PC-9 (cell line): ENCODE measurements around the gene TAPBP. TPM values are rescaled to one million over a fixed set of nuclear protein-coding genes. Genes with fewer than 3 reads are reported as not detected.
A peak's percentile ranks its signal among the peaks of the same experiment; 100 is the strongest.

Experiments
- BruUV-seq: library from RNA; stranded (reverse); fragments of 400-500 nt; replicated peaks from 2 replicates; lab custom pipeline; 2021; lab: Mats Ljungman, UMichigan
- CTCF ChIA-PET: fragments of 300-600 bp; sonication (Branson Sonifier 250); formaldehyde crosslinking; loops from one replicate; lab custom pipeline; 2022; ENCODE audit warnings: antibody characterized with exemption; lab: Charles Lee
- POLR2A ChIA-PET: fragments of 300-600 bp; sonication (Branson Sonifier 250); formaldehyde crosslinking; loops from one replicate; lab custom pipeline; 2022; ENCODE audit warnings: antibody characterized with exemption; ENCODE audit not compliant: unreplicated experiment; lab: Charles Lee
- DNase-seq, 2 experiments: peaks; one replicate each; pipeline versions ENCODE4 v3.0.0 to v3.0.0-alpha.2; 2015 to 2022; ENCODE audit warnings: mixed read lengths in 1 of 2
- H2AFZ ChIP-seq: fragments of 200-600 bp; sonication (generic); 2 replicates; pipeline ENCODE4 v1.8.1; 2017; ENCODE audit warnings: antibody characterized with exemption
- H3F3A ChIP-seq: fragments of 200-600 bp; sonication (generic); 2 replicates; pipeline ENCODE4 v1.8.1; 2017; ENCODE audit warnings: antibody characterized with exemption, mild to moderate bottlenecking, low read depth; ENCODE audit not compliant: insufficient read depth
- H3K27ac ChIP-seq: fragments of 200-600 bp; sonication (generic); 2 replicates; pipeline ENCODE4 v1.6.1; 2016; ENCODE audit warnings: mixed run types
- H3K27me3 ChIP-seq: fragments of 200-600 bp; sonication (generic); 2 replicates; pipeline ENCODE4 v1.6.1; 2016; ENCODE audit warnings: low read depth, mixed run types; ENCODE audit not compliant: insufficient read depth
- H3K36me3 ChIP-seq: fragments of 200-600 bp; sonication (generic); 2 replicates; pipeline ENCODE4 v1.6.1; 2016; ENCODE audit warnings: low read depth, mixed run types
- H3K4me1 ChIP-seq: fragments of 200-600 bp; sonication (generic); replicated peaks from 2 replicates; pipeline ENCODE4 v1.6.1; 2016; ENCODE audit warnings: mixed run types; ENCODE audit not compliant: insufficient read depth
- H3K4me2 ChIP-seq: fragments of 200-600 bp; sonication (generic); 2 replicates; pipeline ENCODE4 v1.6.1; 2017; ENCODE audit warnings: mixed run types
- H3K4me3 ChIP-seq: fragments of 200-600 bp; sonication (generic); 2 replicates; pipeline ENCODE4 v1.6.1; 2016; ENCODE audit warnings: mixed run types
- H3K79me2 ChIP-seq: fragments of 200-600 bp; sonication (generic); 2 replicates; pipeline ENCODE4 v1.6.1; 2017; ENCODE audit warnings: low read depth, mixed run types
- H3K9me2 ChIP-seq: fragments of 200-600 bp; sonication (generic); 2 replicates; pipeline ENCODE4 v1.8.1; 2017; ENCODE audit warnings: mild to moderate bottlenecking; ENCODE audit not compliant: insufficient read depth
- H3K9me3 ChIP-seq: fragments of 200-600 bp; sonication (generic); 2 replicates; pipeline ENCODE4 v1.8.1; 2016; ENCODE audit warnings: low read depth; ENCODE audit not compliant: insufficient read depth
- H4K20me1 ChIP-seq: fragments of 200-600 bp; sonication (generic); 2 replicates; pipeline ENCODE4 v1.8.1; 2017; ENCODE audit not compliant: insufficient read depth
- CTCF ChIP-seq: fragments of 200-600 bp; sonication (generic); conservative IDR thresholded peaks from 2 replicates; pipeline ENCODE4 v1.6.1; 2017; ENCODE audit warnings: mixed run types, antibody characterized with exemption, mild to moderate bottlenecking, moderate library complexity
- EZH2 ChIP-seq: fragments of 200-600 bp; sonication (generic); IDR thresholded peaks from 2 replicates; pipeline ENCODE4 v1.8.0; 2017; ENCODE audit warnings: antibody characterized with exemption, low read depth
- intact Hi-C: fragments of 100-400 bp; cut with micrococcal nuclease; formaldehyde crosslinking; loops from one replicate; pipeline ENCODE4 v1.10.0; 2022; ENCODE audit not compliant: unreplicated experiment
- total RNA-seq: library from RNA; stranded (reverse); gene quantifications from 2 replicates; pipeline ENCODE4 v1.2.3, GENCODE V29; 2021

Gene TAPBP
- total RNA-seq, 1 experiment from 2014 or later, result 156 TPM

- Histone ChIP-seq H3K4me3 (peak overlapping the region; percentile 63), H3K79me2 (peaks cover 37% of the 10 kb centered on the region), H3K27ac (peak overlapping the region; percentile 41), H2AFZ (peak overlapping the region; percentile 77), H3K27me3 (no peaks in the 10 kb centered on the region), H3K9me2 (no peaks in the 10 kb centered on the region), H3K4me2 (peak overlapping the region; percentile 92), H3K4me1 (peaks cover 43% of the 10 kb centered on the region), H3K36me3 (peaks cover 20% of the 10 kb centered on the region; the same call in 1 of the 2 replicates), H4K20me1 (no peaks in the 10 kb centered on the region), H3K9me3 (no peaks in the 10 kb centered on the region), H3F3A (peaks cover 35% of the 10 kb centered on the region)
- ChIA-PET CTCF (interaction anchor here (0.6 kb wide), 1 partner anchor 310 kb away, joined by 3 read pairs; no protein-coding TSS in a partner anchor), POLR2A (interaction anchor here (0.6 kb wide), 1 partner anchor 33 kb away, joined by 3 read pairs; no protein-coding TSS in a partner anchor)
- no TSS peak for BruUV-seq
- no peak for DNase-seq
- TF ChIP-seq CTCF (no peak), EZH2 (no peak)
- intact Hi-C loops, result loop anchor here (1.0 kb wide), 1 partner anchor 95 kb away; the partner anchor contains the start of gene CUTA
These were observed 9.7 kb upstream of the TAPBP start for GRCh38 chr6:33323623-33323948.

- TF ChIP-seq CTCF (no peak), EZH2 (no peak)
- intact Hi-C loops, result no loop called here
- Histone ChIP-seq H3K79me2 (peaks cover 45% of the 10 kb centered on the region), H3F3A (peaks cover 51% of the 10 kb centered on the region), H4K20me1 (no peaks in the 10 kb centered on the region), H3K4me1 (peaks cover 52% of the 10 kb centered on the region), H2AFZ (no peak overlapping the region), H3K9me3 (no peaks in the 10 kb centered on the region), H3K27ac (peak overlapping the region; percentile 48; the same call in 1 of the 2 replicates), H3K4me2 (peak overlapping the region; percentile 97), H3K9me2 (no peaks in the 10 kb centered on the region), H3K27me3 (no peaks in the 10 kb centered on the region), H3K36me3 (peaks cover 20% of the 10 kb centered on the region; the same call in 1 of the 2 replicates), H3K4me3 (no peak overlapping the region; the same call in 1 of the 2 replicates)
- no TSS peak for BruUV-seq
- DNase-seq, result no peak
- CTCF ChIA-PET, result no interaction called here
- POLR2A ChIA-PET, result no interaction called here
These were observed 7.3 kb upstream of the TAPBP start for GRCh38 chr6:33321227-33321626.

- peak overlapping the region; percentile 48 for H3K27ac ChIP-seq
- H3K9me2 ChIP-seq, result no peaks in the 10 kb centered on the region
- no peaks in the 10 kb centered on the region for H3K9me3 ChIP-seq
- BruUV-seq, result TSS peak; percentile 51
- H3K36me3 ChIP-seq, result peaks cover 20% of the 10 kb centered on the region; the same call in 1 of the 2 replicates
- peak; percentile 42 to 60 for DNase-seq
- H3F3A ChIP-seq, result peaks cover 55% of the 10 kb centered on the region
- peaks cover 52% of the 10 kb centered on the region for H3K4me1 ChIP-seq
- peaks cover 45% of the 10 kb centered on the region for H3K79me2 ChIP-seq
- peak overlapping the region; percentile 19; the same call in 1 of the 2 replicates for H3K4me3 ChIP-seq
- peak overlapping the region; percentile 97 for H3K4me2 ChIP-seq
- ChIA-PET CTCF (interaction anchor here (0.6 kb wide), 2 partner anchors 25 to 391 kb away, joined by 4 read pairs; partner anchors contain the start of gene UQCC2), POLR2A (no interaction called here)
- intact Hi-C loops, result no loop called here
- H3K27me3 ChIP-seq, result no peaks in the 10 kb centered on the region
- no peaks in the 10 kb centered on the region for H4K20me1 ChIP-seq
- no peak for TF ChIP-seq CTCF
- no peak for TF ChIP-seq EZH2
- H2AFZ ChIP-seq, result no peak overlapping the region
These were observed 6.7 kb upstream of the TAPBP start for GRCh38 chr6:33320315-33321181.
